Measurements from ENCODE around the gene ZNF12.
"Not testable (repeated sequence)": the region's sequence is repeated elsewhere in the genome, so short reads cannot be mapped to it uniquely, and the experiment has no call there.

ZNF12 gene

GRCh38 chr7:6706666-6707407 is at the start of gene ZNF12:
Gene ZNF12, minus strand, starts transcription at chr7:6706947. Its CDS starts 1,774 bp downstream, at chr7:6705173.
- DNase-seq = peak; percentile 93

DNA sequence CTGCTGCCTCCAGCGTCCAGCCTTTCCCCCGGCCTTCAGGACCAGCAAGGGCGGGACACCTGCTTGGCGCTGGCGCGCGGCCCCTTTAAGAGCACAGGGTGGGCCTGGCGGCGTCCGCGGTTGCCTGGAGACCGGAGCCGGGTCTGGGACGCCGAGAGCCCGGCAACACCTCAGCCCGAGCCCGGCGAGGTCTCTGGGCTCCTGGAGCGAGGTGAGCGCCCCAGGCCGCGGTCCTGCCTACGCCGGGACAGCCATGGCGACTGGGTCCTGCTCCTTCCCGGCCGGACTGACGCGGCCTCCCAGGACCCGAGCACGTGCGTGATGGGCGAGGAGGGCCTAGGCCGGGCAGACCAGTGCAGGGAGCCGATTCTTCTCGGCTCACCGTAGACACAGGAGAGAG is 47.2 kb upstream of the ZNF12 start, which contains the start of gene RSPH10B2:
TSS of gene RSPH10B2 (plus strand) at position 140 of the 400 bp plus-strand sequence. CDS start 3,575 bp downstream, outside the sequence.
- DNase-seq = not testable (repeated sequence)

- DNase-seq = not testable (repeated sequence)
Observed at GRCh38 chr7:6750173-6750572, 43.4 kb upstream of the ZNF12 start.

DNA sequence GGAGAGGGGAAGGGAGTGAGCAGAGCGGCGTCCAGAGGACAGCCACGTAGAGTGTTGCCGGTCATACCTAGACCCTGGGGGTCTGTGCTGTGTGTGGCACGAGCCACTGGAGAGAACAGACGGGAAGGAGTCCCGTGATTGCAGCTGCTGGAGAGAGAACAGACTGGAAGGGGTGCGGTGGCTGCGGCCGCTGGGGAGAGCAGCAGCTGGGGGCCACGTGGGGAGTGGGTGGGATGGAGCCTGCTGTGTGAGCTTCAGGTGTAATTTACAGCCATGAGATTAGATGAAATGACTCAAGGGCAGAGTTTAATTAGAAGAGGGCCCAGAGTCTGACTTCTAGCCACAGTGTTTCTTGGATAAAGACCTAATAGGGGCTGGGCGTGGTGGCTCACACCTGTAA is 42.6 kb upstream of the ZNF12 start:
- not testable (repeated sequence) for DNase-seq

DNA sequence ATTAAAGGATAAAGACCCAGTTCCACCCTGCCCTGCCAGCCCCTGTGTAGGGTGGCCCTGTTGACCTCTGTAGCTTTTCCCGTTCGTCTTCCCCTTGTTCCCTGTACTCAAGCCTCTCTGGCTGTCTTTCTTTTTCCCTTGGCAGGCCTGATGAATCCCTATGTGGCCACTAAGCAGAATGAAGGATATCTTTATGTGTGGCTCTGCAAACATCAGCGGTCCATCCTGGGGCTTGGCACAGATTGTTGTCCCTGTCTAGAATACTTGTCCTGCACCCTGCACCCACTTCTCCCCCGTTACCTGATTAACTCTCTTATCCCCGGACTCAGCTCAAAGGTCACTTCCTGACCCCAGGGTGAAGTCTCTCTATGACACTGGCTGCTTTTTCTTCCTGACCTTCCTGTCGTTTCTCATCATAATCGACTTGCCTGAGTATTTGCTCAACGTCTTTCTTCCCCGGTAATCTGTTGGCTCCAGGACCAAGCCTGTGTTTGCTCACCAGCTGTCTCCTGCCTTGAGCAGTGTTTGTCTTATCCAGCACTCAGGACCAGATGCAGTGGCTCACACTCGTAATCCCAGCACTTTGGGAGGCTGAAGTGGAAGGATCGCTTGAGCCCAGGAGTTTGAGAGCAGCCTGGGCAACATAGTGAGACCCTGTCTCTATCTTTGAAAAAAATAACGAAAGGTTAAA is 37.8 kb upstream of the ZNF12 start:
- not testable (repeated sequence) for DNase-seq

DNA sequence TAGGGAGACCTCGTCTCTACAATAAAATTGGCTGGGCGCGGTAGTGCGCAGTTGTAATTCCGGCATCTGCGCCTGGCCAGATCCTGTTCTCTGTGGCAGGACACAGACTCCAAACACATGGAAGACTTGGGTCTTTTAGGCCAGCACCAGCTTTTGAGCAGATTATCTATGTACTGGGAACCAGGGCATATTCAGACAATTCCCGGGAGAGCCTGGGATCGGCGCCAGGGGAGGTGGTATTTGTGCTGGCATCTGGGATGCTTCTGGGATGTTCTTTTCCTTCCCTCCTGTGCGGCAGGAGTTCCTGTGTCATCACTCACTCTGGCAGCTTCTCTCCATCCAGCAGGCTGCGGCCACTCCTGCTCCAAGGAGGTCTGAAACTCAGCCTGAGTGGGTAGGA is 31.7 kb upstream of the ZNF12 start:
- not testable (repeated sequence) for DNase-seq

DNA sequence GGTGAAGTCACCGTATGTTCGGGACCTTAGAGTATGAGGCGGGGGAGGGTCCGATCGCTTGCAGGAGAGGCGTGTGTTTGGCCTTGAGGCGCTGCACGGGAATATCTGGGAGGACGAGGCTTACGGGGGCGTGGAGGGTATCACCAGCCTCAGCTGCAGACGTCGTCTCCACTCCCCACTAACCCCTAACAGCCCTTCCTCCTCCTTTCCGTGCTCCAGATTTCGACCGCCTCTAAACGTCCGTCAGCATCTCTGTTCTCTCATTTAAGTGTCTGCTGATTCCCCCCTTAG is 23.5 kb upstream of the ZNF12 start:
- no peak for DNase-seq

DNA sequence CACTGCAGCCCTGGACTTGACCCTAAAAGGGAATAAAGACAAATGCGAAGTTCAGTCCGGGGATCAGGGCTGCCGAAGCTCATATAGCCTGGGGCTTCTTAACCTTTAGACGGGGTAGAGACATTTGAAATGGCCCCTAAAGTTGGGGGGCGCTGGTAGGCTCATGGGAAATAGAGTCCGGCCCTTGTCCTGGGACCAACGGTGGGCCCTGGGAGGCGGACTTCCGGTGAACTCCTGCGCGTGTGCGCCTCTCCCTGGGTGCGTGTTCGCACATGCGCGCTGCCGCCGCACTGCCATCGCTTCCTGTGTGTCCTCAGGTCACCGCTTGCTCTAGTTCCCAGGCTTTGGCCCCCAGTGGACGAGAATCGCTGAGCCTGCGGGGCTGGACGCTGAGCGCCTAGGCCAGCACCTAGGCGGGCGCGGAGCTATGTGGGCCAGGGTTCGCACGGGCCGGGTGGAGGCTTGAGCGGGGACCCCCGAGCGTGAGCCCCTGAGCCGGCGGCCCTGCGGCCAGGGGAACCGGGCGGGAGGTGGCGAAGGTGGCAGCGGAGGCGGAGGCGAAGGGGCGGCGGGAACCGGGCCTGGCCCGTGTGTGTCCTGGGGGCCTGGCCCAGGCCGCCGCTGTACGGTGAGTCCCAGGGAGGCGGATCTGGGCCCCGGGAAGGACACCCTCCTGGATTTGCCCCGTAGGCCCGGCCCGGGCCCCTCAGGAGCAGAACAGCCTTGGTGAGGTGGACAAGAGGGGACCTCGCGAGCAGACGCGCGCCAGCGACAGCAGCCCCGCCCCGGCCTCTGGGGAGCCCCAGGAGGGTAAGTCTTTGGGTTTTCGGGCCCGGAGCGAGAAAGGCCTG is 23.0 kb upstream of the ZNF12 start:
- peak; percentile 80 for DNase-seq

GRCh38 chr7:6728893-6729491 is 22.2 kb upstream of the ZNF12 start:
- not testable (repeated sequence) for DNase-seq

DNA sequence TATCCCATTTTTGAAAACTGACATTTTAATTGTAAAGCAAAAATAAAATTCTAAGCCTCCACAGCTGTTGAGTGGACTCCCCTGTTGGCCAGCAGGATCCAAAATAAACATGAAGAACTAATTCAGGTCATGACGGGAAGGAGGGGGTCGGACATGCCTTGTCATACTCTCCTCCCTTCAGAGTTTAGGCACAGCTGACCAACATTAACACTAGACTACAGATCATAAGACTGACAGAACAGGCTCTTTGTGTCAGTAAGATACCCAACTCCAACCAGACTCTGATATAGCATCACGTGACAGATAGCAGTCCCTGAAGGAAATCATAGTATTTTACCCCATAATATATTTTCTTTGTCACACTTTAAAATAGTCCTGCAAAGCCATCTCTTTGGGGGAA is 20.9 kb upstream of the ZNF12 start:
- no peak for DNase-seq

GRCh38 chr7:6726341-6726740 is 19.6 kb upstream of the ZNF12 start:
- not testable (repeated sequence) for DNase-seq

DNA sequence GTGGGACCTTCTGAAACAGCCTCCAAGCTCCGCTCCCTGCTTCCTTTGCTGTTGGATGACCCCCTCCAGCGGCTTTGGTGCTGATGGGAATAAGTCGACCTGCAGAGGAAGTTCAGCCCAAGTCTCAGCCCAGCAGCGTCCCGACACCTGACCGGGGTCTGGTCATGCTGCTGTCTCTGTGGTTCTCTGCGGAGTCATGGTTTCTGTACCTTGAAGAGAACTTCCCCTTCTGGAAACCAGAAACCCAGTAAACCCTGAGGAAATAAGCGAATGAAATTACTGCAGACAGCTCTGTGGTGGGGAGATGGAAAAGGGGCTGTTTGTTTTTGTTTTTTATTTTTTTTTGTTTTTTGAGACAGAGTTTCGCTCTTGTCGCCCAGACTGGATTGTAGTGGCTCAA is 18.3 kb upstream of the ZNF12 start:
- no peak for DNase-seq

GRCh38 chr7:6724351-6724750 is 17.6 kb upstream of the ZNF12 start:
- DNase-seq = not testable (repeated sequence)

GRCh38 chr7:6718124-6718523 is 11.4 kb upstream of the ZNF12 start:
- no peak for DNase-seq

DNA sequence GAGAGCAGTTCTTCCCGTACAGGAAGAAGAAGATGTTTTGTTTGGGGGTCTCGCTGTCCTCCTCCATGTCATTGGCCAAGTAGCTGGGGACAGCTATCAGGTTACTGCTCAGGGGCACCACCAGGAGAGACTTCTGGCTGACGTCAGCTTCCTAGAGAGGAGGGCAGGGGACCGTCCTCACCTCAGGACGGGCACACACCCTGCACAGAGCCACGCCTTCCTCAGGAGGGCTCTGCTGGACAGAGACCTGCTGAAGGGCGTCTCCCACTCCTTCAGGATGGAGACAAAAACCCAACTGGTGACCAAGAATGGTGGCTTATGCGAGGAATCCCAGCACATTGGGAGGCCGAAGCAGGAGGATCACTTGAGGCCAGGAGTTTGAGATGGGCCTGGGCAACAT is 9.2 kb upstream of the ZNF12 start:
- DNase-seq = not testable (repeated sequence)

GRCh38 chr7:6714360-6714759 is 7.6 kb upstream of the ZNF12 start:
- DNase-seq = no peak

DNA sequence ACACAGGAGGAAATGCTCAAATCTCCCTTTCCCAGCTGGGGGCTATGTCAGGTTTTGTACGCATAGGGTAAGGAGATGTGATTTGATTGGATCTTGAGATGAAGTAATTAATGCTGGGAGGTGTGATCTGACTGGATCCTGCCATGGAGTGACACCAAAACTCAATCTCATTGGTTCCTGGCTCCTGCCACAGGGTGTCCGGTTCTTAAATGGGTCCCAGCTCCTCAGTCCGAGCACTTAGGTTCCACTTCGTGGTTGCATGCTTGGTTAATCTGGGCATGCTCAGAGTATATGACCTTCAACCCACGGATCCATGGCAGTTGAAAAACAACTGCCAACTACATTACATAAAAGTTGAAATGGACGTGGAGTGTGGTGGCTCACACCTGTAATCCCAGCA is 3.1 kb upstream of the ZNF12 start:
- DNase-seq = peak; percentile 2

GRCh38 chr7:6708304-6708703 is 1.6 kb upstream of the ZNF12 start:
- DNase-seq = no peak

- DNase-seq = peak; percentile 15
Observed at GRCh38 chr7:6705959-6706665, 635 bp downstream of the ZNF12 start.

DNA sequence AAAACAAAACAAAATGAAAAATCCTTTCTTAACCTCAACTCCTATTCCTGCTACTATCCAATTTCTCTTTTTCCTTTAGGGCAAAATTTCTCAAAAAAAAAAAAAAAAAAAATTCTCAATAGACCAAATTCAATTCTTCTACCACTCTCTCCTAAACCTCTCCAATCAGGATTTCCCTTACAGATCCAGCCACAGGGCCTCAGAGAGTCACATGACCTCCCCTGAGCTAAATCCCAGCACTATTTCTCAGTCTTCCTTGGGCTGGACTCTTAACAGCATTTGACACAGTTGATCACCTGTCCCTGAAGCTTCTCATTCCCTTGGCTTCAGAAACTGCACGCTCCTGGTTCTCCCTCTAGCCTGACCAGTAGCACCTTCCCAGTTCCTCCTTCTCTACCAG is 4.9 kb downstream of the ZNF12 start:
- no peak for DNase-seq

GRCh38 chr7:6700793-6701192 is 6.0 kb downstream of the ZNF12 start:
- DNase-seq = no peak

DNA sequence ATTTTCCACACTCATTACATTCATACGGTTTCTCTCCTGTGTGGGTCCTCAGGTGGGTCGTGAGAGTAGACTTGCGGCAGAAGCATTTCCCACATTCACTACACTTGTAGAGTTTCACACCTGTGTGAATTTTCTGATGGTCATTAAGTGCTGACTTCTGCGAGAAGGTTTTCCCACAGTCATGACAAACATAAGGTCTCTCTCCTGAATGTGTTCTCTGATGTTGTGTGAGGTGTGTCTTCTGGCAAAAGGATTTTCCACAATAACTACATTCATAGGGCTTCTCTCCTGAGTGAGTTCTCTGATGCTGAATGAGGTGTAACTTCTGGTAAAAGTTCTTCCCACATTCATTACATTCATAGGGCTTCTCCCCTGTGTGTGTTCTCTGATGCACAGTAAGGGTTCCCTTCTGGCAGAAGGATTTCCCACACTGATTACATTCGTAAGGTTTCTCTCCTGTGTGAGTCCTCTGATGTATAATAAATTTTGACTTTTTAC is 15.1 kb downstream of the ZNF12 start:
- DNase-seq = no peak
